ENCODE measurements around the gene PRKCA.

Gene PRKCA

GRCh38 chr17:66654106-66654740 is 351.8 kb downstream of the PRKCA start:
- Histone ChIP-seq H3K27me3 (ENCODE audit: insufficient read depth, poor library complexity, severe bottlenecking) (no peaks in the 10 kb centered on the region), H3K4me3 (replicated peaks; ENCODE audit: insufficient read depth, low read length) (no peak overlapping the region), H3K27ac (replicated peaks) (no peak overlapping the region)
- DNase-seq (ENCODE audit: low read depth in 1 of 2, low spot score in 1 of 2), result no peak
- TF ChIP-seq GABPA (IDR thresholded peaks at IDR 0.05; ENCODE audit: low read depth), result no peak
- TF ChIP-seq POLR2AphosphoS5 (IDR thresholded peaks at IDR 0.05; ENCODE audit: low read depth), result no peak
- TF ChIP-seq REST (IDR thresholded peaks at IDR 0.05; ENCODE audit: insufficient replicate concordance, low read depth), result no peak
- TF ChIP-seq CTCF (IDR thresholded peaks at IDR 0.05; ENCODE audit: insufficient read depth, low read length), result no peak
- no peak for TF ChIP-seq SPI1 (IDR thresholded peaks at IDR 0.05; ENCODE audit: borderline replicate concordance, low read depth)

GRCh38 chr17:66654764-66655163 is 352.4 kb downstream of the PRKCA start:
- no peak overlapping the region for H3K4me3 ChIP-seq (replicated peaks; ENCODE audit: insufficient read depth, low read length)
- no peak overlapping the region for H3K27ac ChIP-seq (replicated peaks)
- H3K27me3 ChIP-seq (ENCODE audit: insufficient read depth, poor library complexity, severe bottlenecking), result no peaks in the 10 kb centered on the region
- DNase-seq (ENCODE audit: low read depth in 1 of 2, low spot score in 1 of 2), result no peak
- no peak for TF ChIP-seq SPI1 (IDR thresholded peaks at IDR 0.05; ENCODE audit: borderline replicate concordance, low read depth)
- no peak for TF ChIP-seq CTCF (IDR thresholded peaks at IDR 0.05; ENCODE audit: insufficient read depth, low read length)
- TF ChIP-seq POLR2AphosphoS5 (IDR thresholded peaks at IDR 0.05; ENCODE audit: low read depth), result no peak
- TF ChIP-seq REST (IDR thresholded peaks at IDR 0.05; ENCODE audit: insufficient replicate concordance, low read depth), result no peak
- no peak for TF ChIP-seq GABPA (IDR thresholded peaks at IDR 0.05; ENCODE audit: low read depth)

DNA sequence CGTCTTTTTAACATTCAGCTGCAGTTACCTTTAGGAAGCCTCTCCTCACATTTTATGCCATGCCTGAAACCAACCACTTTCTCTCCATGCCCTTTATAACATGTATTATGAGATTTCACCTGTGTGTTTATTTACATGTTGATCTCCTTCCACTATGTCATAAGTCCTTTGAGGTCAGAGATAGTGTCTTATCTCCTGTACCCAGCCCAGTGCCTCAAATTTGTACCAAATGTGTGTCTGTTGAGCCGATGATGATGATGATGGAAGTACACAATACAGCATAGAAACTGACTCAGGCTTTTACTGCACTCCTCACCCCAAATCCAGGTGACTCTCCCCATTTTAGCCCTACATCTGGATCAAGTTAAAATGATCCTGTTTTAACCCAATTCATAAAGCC is 353.0 kb downstream of the PRKCA start:
- Histone ChIP-seq H3K27me3 (ENCODE audit: insufficient read depth, poor library complexity, severe bottlenecking) (no peaks in the 10 kb centered on the region), H3K27ac (replicated peaks) (no peak overlapping the region), H3K4me3 (replicated peaks; ENCODE audit: insufficient read depth, low read length) (no peak overlapping the region)
- no peak for DNase-seq (ENCODE audit: low read depth in 1 of 2, low spot score in 1 of 2)
- TF ChIP-seq CTCF (IDR thresholded peaks at IDR 0.05; ENCODE audit: insufficient read depth, low read length) (no peak), REST (IDR thresholded peaks at IDR 0.05; ENCODE audit: insufficient replicate concordance, low read depth) (no peak), SPI1 (IDR thresholded peaks at IDR 0.05; ENCODE audit: borderline replicate concordance, low read depth) (no peak), GABPA (IDR thresholded peaks at IDR 0.05; ENCODE audit: low read depth) (no peak), POLR2AphosphoS5 (IDR thresholded peaks at IDR 0.05; ENCODE audit: low read depth) (no peak)

Data from HL-60 (cell line).